Stimulated activated CD8-positive, alpha-beta memory T cell treated with anti-CD3 and anti-CD28 coated beads, Interleukin-12 subunit alpha, Interleukin-12 subunit beta, amount 100 ng/mL, for 24 hours (primary cell): ENCODE data around the gene AREG.

Experiments
- DNase-seq: peaks from one replicate; pipeline ENCODE4 v3.0.0-alpha.2; 2020; ENCODE audit errors: extremely low read depth

AREG gene

GRCh38 chr4:74431113-74431826 is 13.7 kb upstream of the AREG start:
- DNase-seq, result no peak

- no peak for DNase-seq
Observed at GRCh38 chr4:74433043-74433442, 11.9 kb upstream of the AREG start.

GRCh38 chr4:74433541-74434172 is 11.3 kb upstream of the AREG start:
- DNase-seq, result no peak

- no peak for DNase-seq
Observed at GRCh38 chr4:74435296-74435695, 9.6 kb upstream of the AREG start.

GRCh38 chr4:74437866-74438265 is 7.1 kb upstream of the AREG start:
- no peak for DNase-seq

- DNase-seq, result no peak
Observed at GRCh38 chr4:74438661-74439060, 6.3 kb upstream of the AREG start.

GRCh38 chr4:74439952-74440351 is 5.0 kb upstream of the AREG start:
- no peak for DNase-seq

- DNase-seq, result no peak
Observed at GRCh38 chr4:74440356-74440755, 4.6 kb upstream of the AREG start.

- no peak for DNase-seq
Observed at GRCh38 chr4:74441744-74442143, 3.2 kb upstream of the AREG start.

GRCh38 chr4:74446193-74446868 is 1.4 kb downstream of the AREG start:
- DNase-seq, result no peak

- DNase-seq, result no peak
Observed at GRCh38 chr4:74446896-74447295, 2.0 kb downstream of the AREG start.

GRCh38 chr4:74447636-74448233 is 2.8 kb downstream of the AREG start:
- DNase-seq, result no peak

GRCh38 chr4:74449571-74450297 is 4.8 kb downstream of the AREG start:
- no peak for DNase-seq

GRCh38 chr4:74450298-74450683 is 5.4 kb downstream of the AREG start:
- no peak for DNase-seq

GRCh38 chr4:74451214-74451661 is 6.3 kb downstream of the AREG start:
- no peak for DNase-seq

- DNase-seq, result no peak
Observed at GRCh38 chr4:74453037-74453635, 8.2 kb downstream of the AREG start.

- DNase-seq, result no peak
Observed at GRCh38 chr4:74453829-74454742, 9.2 kb downstream of the AREG start.

- no peak for DNase-seq
Observed at GRCh38 chr4:74455361-74456055, 10.6 kb downstream of the AREG start.

GRCh38 chr4:74456056-74456744 is 11.3 kb downstream of the AREG start:
- no peak for DNase-seq
